HG03378 (cell line): ENCODE data around the gene USB1.
"Not testable (repeated sequence)": the region's sequence is repeated elsewhere in the genome, so short reads cannot be mapped to it uniquely, and the experiment has no call there.

Experiments used
- ATAC-seq: cut with Tn5 transposase; IDR thresholded peaks from one replicate; pipeline ENCODE4 v1.9.1; 2021; ENCODE audit warnings: mild to moderate bottlenecking, moderate library complexity; ENCODE audit not compliant: unreplicated experiment

The USB1 gene

DNA sequence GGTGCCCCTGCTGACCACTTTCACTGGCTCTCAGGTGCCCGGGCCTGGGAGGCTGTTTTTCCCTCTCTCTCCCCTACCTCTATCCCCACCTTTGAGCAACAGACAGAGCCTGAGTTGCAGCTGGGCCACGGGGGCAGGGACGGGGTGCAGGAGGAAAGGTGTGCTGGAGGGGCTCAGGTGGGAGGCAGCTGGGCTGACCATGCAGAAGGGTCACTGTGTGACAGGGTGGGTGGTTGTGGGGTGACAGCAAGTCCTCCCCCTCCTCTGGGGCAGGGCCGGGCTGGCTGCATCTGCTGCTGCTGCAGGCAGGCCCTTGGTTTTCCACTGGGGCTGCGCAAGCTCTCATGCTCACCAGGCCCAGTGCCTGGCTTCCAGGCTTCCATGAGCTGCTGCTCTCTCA, 7.3 kb upstream of the USB1 start:
- no peak for ATAC-seq

DNA sequence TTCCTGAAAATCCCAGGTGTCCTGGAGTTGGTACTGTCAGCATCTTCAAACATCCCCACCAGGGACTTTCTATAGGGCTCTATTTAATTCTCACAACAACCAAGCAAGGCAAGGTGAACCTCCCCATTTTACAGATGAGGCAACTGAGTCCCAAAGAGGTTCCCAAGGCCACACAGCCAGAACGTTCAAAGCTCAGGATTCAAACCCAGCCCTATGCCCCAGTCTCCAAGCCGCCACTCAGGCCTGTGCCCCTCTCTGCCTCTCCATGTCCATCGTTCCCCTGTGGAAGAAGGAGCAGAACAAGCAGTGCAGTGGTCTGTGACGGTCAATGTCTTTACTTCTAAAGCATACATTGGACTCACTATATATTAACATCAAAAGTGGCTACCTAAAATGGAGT, 6.8 kb upstream of the USB1 start:
- ATAC-seq = no peak

DNA sequence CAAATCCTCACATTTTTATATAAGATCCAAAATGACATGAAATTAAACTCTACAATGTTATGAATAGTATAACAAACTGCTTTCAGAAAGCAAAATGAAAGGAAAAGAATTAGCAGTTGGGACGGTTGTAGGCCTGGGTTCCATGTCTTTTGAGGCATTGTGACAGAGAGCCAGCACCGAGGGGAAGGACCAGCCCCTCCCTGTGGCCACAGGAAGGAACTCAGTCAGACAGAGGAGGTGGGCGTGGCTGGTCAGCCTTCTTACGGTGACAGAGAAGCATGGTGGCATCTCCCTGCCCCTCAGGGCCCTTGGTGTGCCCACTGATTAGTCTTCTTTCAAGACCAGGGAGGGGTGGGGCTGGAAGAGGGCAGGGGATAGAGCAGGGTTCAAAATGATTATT, 6.4 kb upstream of the USB1 start:
- no peak for ATAC-seq

DNA sequence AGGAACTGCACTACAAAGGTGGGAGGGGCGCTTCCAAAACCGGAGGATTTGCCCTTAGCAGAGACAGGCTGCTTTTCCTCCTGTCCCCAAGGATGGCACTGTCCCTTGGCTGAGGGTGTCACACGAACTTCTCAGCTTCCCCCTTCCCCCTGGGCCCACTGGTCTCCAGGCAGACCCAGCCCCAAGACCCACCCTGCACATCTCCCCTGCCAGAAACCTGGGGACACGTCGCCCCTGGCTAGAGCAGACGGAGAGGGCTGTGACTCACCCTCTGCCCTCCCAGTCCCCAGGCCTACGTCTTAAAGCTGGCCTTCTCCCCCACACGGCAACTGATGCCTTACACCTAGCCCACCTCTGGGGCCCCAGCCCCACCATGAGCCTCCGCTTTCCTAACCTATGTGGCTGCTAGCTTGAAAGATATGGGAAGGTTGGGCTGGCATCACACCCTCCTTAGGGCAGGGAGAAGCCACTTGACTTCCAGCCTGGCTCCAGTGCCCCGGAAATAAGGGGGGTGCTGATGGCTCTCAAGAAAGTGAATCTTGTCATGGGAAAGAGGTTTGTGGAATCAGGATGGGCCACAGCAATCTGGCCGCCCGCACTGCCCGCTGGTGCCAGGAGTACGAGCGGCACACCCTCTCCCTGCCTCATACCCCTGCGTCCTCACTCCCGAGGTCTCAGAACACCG, 5.3 kb upstream of the USB1 start:
- ATAC-seq = no peak

DNA sequence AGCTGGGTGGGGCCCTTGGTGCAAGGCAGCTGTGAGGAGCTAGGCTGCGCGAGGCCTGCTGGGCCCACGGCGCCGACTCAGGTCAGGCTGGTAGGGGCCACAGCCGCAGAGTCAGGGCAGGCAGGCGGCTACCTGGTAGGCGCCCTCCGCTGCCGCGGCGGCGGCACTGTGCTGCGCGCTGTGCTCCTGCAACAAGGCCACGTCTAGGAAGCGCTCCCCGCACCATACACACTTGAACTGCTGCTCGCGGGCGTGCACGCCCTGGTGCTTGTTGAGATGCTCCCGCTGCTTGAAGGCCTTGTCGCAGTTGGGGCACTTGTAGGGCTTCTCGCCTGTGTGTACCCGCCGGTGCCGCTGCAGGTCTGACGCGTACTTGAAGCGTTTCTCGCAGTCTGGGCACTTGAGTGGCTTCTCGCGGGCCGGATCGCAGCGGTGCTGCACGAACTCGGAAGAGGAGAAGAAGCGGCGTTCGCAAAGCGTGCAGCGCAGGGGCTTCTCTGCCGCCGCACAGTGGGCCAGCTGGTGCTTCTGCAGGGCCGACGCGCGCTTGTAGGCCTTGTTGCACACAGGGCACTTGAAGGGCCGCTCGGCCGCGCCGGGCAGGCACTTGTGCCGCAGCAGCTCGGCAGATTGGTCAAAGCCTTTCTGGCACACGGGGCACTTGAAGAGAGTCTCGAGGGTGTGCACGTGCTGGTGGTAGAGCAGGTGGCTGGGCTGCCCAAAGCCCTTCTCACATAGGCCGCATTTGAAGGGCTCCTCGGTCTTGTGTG, 4.6 kb upstream of the USB1 start:
- ATAC-seq = no peak

DNA sequence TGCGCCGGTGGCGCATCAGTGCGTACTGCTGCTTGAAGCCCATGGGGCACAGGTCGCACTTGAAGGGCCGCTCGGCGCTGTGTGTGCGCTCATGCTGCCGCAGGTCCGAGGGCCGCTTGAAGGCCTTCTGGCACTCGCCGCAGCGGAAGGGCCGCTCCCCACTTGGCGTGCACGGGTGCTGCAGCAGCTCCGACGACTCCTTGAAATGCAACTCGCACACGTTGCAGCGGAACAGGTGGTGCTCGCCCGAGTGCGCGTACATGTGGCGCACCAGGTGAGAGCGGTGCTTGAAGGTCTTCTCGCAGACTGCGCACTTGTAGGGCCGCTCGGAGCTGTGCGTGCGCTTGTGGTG, 4.1 kb upstream of the USB1 start:
- ATAC-seq = no peak

DNA sequence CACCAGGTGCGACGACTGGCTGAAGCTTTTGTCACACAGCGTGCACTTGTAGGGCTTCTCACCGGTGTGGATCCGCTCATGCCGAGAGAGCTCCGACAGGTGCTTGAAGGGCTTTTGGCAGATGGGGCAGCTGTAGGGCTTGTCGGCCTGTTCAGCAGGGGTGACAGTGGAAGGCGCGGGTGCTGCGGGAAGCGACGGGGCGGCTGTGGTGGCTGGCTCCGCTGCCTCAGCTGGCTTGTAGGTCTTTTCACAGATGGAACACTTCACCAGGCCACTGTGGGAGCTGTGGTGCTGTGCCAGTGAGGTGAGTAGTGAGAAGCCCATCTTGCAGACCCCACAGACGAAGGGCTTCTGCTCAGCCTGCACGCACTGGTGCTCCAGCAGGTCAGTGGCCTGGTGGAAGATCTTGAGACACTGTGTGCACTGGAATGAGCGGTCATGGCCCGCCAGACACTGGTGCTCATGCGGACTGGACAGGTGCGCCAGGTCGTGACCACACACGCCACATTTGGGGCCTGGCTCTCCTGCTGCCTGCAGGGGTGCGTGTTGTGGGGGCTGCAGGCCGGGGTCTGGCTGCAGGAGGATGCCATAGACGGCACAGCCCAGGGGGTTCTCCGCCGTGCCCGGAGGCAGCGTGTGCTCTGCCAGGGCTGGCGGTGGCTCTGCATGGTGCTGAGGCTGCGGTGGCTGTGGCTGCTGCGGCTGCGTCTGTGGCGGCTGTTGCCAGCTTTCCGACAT, 3.5 kb upstream of the USB1 start:
- no peak for ATAC-seq

DNA sequence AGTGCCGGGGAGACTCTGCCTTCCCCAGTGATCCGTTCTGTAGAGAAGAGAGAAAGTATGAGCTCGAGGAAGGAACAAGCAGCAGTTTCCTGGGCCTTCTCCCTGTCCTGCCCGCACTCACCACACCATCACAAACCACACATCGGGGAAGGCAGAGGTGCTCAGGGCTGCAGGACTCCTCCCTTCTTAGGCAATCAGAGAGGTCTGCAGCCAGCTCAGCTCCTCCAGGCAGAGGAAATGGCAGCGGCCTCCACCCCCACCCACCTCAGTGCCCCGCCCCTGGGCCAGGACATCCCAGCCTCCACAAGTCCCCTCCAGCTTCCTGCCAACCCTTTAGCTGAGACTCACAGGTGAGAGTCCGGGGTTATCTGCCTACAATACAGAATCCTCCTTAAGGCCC, 2.7 kb upstream of the USB1 start:
- no peak for ATAC-seq

DNA sequence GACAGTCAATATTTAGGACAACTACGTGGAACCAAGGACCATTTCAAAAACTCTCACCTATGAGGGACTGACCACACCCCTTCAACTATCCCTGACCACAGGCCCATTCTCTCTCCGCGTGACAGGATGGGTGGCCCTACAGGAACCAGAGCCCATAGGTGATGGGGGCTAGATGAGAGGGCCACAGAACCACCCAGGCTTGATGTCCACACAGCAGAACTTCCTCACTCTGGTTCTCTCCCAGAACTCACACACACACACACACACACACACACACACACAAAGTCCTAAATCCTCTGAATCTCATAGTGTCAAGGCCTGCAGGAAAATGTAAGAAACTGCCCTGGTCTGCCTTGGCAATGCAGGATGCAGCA, 2.2 kb upstream of the USB1 start:
- ATAC-seq = no peak

DNA sequence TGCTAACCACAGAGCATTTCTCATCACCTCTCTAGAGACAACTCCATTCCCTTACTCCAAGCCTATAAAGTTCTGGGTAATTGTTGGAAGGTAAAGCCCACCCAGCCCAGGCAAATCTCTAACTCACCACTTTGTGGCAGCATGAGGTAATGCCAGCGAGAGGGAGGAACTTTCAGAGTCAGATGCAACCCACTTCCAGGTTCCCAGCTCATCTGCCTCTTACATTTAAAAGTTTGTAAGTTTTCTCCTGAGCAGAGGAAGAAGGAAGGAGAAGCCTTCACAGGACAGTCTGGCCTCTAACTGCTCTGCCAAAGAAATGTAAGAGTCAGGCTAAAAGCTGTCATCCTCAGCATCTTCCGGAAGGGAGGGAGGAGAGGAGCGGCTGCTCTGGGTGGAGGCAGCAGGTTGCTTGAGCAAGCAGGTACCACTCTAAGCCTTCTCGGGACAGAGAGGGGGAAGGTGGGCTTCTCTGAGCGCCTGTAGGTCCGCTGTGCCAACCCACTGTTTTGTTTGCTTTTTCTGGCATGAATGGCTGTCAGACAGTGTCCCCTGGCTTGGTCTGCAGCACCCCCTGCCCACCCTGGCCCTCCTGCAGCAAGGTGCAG, 1.7 kb upstream of the USB1 start:
- no peak for ATAC-seq

DNA sequence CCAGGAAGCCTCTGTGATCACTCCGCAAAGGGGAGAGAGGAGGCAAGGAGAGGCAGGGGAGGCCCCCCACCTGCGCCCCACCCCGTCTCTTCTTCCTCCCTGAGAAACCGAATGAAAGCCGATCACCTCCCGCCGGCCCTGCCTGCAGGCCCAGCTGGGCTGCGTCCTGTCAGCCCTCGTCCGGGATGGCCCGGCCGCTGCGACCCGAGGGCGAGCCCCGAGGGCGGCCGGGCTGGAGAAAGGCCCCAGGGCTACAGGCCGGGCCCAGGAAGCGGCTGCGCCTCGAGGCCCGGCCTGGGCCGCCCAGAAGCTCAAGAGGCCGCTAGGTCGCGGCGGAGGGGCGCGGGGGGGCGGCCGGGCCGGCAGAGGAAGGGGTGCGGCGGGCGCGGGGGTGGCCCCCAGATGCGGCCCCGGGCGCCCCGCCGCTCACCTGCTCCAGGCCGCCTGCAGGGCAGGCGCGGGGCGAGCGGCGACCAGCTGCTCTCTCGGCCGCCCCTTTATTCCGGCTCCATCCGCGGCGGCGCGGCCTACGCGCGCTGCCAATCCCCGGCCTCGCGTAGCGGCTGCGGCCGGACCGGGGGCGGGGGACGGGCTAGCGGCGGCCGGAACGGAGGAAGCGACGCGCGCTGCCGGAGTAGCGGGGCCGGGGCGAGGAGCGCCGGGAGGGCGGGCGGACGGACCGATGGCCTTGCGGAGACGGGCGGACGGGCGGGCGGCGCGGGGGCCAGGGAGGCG, 1.1 kb upstream of the USB1 start, which contains the start of gene ZNF319:
Gene ZNF319, minus strand, starts transcription at position 702 of the 735 bp plus-strand sequence. CDS start 2,407 bp downstream, outside the sequence.
- no peak for ATAC-seq

DNA sequence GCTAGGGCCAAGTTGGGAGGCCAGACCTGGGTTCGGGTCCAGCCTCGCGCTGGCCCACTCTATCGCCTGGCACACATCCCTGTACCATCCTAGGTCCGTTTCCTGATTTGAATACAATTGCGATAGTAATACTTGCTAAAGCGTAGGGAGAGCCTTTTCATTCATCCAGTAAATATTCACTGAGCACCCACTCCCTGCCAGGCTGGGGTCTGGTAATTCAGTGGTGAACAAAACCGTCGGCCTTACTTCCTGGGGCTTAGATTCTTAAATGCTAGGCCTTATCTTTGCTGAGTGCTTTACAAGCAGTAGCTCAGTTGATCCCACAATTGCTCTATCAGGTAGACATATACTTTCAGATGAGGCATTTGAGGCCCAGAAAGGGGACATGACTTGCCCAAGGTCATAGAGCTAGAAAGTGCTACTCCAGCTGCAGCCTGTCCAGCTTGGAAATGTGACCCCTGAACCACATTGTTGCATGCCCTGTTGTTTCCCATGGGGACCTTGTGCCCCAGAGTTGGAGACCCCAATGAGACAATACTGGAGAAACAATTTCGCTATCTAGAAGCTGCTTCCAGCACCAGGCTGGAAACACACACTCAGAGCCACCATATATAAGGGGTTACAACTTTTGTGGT, 691 bp downstream of the USB1 start:
- ATAC-seq = no peak

DNA sequence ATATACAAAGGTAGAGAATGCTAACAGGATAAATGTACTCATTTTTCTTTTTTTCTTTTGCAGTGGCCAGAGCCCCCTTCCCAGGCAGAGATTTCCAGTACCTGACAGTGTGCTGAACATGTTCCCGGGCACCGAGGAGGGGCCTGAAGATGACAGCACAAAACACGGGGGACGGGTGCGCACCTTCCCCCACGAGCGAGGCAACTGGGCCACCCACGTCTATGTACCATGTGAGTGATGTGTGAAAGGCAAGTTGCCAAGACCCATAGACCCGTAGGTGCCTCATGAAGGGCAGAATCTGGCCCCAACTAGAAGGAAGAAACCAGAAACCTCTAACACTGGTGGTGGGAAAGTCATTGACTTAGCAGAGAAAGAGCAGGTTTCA, 1.2 kb downstream of the USB1 start:
- ATAC-seq = no peak

DNA sequence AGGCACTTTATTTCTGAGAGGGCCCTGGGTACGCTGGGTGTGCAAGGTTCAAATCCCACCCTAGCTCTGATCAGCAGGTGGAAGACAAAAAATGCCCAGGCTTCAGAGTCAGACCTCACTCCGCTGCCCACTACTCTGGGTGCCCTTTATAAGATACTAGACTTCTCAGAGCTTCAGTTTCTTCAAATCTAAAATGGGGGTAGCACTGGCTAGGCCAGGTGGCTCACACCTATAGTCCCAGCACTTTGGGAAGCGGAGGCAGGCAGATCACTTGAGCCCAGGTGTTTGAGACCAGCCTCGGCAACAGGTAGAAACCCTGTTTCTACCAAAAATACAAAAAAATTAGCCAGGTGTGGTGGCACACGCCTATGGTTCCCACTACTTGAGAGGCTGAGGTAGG, 1.7 kb downstream of the USB1 start:
- no peak for ATAC-seq

DNA sequence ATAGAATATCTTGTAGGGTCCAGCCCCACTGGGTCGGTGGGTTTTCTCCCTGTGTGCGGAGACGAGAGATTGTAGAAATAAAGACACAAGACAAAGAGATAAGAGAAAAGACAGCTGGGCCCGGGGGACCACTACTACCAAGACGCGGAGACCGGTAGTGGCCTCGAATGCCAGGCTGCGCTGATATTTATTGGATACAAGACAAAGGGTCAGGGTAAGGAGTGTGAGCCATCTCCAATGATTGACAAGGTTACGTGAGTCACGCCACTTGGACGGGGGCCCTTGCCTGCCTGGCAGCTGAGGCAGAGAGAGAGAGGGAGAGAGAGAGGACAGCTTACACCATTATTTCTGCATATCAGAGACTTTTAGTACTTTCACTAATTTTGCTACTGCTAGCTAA, 3.5 kb downstream of the USB1 start:
- ATAC-seq = not testable (repeated sequence)

DNA sequence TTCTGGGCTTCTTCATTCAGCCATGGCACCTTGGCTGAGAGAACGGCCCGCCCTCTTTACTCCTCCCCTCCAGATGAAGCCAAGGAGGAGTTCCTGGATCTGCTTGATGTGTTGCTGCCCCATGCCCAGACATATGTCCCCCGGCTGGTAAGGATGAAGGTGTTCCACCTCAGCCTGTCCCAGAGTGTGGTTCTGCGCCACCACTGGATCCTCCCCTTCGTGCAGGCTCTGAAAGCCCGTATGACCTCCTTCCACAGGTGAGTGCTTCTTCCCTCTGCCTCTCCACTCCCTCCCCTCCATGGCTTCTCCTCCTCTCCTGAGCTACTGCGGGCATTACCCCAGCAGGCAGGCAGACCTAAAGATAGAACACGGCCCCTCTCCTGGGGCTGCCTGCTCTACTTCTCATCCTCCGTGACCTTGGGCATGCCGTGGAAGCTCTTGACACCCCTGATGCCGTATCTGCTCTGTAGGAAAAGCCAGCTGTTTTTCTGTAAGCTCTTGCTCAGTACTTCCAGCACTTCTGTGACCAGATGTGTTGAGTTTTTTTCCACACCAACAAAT, 8.7 kb downstream of the USB1 start:
- no peak for ATAC-seq

DNA sequence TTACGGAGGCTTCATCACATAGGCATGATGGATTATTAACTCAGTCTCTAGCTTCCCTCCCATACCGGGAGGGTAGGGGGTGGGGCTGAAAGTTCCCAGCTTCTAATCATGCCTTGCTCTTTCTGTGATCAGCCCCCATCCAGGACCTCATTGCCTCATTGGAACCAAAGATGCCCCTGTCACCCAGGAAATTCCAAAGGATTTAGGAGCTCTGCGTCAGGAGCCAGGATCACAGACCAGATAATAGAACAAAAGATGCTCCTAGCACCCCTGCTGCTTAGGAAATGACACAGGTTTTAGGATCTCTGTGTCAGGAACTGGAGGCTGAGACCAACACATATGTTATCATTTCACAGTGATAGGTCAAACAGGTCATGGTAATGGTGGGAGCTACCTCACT, 9.7 kb downstream of the USB1 start:
- no peak for ATAC-seq

DNA sequence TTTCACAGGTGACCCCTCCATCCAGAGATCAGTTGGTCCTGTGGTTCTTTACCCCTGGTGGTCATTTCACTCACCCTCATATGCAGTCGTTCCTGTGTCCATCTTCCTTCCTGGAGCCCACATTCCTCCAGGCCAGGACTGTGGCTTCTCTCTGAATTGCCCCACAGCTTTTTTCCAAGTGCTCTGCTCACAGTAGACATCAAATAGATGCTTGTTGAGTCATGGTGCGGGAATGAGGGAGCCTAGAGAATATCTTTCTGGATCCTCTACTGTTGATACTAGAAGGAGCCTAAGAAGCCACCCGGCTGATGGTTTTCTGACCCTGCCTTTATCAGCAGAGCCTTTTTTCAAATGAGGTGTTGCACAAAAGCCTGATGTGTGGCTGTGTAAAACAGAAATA, 10.4 kb downstream of the USB1 start:
- ATAC-seq = no peak

DNA sequence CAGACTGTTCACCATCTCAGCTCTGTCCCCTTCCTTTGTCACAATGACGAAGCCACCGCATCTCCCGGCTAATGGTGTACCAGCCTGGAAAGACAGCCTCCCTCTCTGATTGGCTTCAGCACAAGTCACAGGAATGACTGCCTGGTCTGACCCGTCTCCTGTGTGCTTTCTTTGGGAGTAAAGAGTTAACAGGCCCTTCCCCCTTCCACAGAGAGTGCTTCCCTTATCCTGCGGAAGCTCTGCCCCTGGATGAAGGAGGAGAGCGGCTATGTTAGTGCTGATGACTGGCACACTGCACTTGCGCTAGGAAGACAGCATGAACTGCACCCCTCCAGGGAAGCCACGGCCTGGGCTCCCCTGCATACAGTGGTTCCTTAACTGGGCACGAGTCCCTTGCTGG, 11.3 kb downstream of the USB1 start:
- ATAC-seq = no peak
